GM21423 (cell line): ENCODE measurements around the gene SRGAP2C.
"Not testable (repeated sequence)": the region's sequence is repeated elsewhere in the genome, so short reads cannot be mapped to it uniquely, and the experiment has no call there.

Source experiments
- ATAC-seq: cut with Tn5 transposase; IDR thresholded peaks from one replicate; pipeline ENCODE4 v1.9.1; 2021; ENCODE audit warnings: mild to moderate bottlenecking, moderate library complexity; ENCODE audit not compliant: unreplicated experiment

Gene SRGAP2C

GRCh38 chr1:121278202-121278601 is 93.4 kb downstream of the SRGAP2C start:
- ATAC-seq: not testable (repeated sequence)

DNA sequence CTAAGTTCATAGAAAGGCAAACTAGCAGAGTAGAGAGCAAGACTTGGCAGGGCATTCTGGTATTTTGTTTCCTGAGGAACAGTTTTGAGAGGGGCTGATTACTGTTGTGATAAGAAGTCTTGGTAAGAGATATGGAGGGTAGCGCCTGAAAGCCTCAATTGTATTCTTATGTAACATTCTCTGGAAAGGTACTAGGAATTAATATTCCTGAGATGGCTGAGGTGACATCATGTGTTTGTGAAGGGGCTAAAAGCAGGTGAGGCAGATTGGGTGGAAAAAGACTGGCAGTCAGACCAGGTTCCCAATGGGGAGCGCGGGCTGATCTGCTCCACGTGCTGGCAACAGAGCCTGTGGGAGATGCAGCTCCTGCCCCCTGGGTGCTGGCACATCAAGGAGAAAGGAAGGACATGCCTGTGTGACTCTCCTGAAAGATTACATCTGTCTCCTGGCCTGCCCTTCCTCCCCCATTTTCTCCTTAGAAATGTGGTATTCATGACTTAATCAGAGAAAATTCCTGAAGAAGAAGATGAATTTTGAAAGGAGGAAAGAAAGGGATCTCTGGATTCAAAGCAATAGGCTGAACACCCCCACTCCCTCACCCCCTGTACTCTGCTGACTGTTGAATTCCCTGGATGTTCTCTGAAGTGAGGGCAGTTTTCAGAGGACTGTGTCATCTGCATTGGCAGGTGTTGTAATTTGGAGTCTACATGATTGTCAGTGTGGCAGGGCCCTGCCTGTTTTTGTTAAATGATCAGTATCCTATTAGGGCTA is 94.2 kb downstream of the SRGAP2C start:
- not testable (repeated sequence) for ATAC-seq

GRCh38 chr1:121279548-121279898 is 94.7 kb downstream of the SRGAP2C start:
- not testable (repeated sequence) for ATAC-seq

DNA sequence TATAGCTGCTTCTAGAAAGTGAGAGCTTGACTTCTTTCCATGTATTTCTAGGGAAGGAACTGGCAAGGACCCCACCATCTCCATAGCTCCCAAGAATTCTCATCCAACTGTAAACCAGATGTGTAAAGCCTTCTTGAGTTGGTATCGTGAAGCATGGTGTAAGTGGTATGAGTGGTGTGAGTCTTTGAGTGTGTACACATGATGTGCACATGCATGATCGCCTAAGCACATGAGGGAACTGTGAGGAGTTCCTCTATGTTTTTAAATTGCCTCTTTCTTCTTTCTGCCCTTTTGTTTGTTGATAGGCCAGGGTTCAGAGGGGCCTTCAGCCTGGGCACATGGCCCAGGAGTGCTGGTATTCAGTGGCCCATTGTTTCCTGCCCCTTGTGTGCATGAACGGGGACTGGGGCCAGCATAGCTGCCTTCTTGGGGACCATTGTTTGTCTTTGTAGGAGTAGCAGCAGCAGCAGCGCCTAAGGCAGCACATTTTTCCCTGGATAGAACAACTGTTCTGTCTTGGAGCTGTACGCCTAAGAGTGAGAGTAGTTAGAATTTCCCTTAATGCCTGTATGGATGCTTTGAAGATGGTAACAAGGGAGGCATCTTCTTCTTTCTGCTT is 96.0 kb downstream of the SRGAP2C start:
- ATAC-seq: not testable (repeated sequence)

GRCh38 chr1:121281480-121281879 is 96.7 kb downstream of the SRGAP2C start:
- ATAC-seq: not testable (repeated sequence)

GRCh38 chr1:121283587-121284180 is 98.9 kb downstream of the SRGAP2C start:
- not testable (repeated sequence) for ATAC-seq

GRCh38 chr1:121292590-121292989 is 107.8 kb downstream of the SRGAP2C start:
- not testable (repeated sequence) for ATAC-seq

GRCh38 chr1:121293263-121294204 is 108.8 kb downstream of the SRGAP2C start:
- ATAC-seq: not testable (repeated sequence)

- ATAC-seq: not testable (repeated sequence)
These were observed 109.4 kb downstream of the SRGAP2C start for GRCh38 chr1:121294205-121294570.

- ATAC-seq: not testable (repeated sequence)
These were observed 111.8 kb downstream of the SRGAP2C start for GRCh38 chr1:121296563-121296962.

DNA sequence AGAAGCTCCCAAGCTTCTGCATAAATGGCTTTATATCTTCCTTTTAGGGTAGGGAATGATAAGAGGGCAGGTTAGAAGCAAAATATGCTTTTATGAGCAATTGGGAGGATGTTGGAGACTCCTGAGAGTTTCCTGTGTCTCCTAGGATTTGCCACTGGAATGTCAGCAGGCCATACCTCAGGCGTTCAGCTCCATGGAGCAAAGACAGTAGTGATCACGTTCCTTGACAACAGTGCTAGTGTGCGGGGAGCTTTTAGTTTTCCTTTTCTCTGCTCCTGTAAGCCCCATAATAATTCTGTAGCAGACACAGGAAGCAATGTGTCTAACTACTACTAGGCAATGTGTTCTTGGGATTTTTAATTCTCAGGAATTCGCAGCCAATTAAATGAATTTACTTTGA is 113.8 kb downstream of the SRGAP2C start:
- ATAC-seq: not testable (repeated sequence)

DNA sequence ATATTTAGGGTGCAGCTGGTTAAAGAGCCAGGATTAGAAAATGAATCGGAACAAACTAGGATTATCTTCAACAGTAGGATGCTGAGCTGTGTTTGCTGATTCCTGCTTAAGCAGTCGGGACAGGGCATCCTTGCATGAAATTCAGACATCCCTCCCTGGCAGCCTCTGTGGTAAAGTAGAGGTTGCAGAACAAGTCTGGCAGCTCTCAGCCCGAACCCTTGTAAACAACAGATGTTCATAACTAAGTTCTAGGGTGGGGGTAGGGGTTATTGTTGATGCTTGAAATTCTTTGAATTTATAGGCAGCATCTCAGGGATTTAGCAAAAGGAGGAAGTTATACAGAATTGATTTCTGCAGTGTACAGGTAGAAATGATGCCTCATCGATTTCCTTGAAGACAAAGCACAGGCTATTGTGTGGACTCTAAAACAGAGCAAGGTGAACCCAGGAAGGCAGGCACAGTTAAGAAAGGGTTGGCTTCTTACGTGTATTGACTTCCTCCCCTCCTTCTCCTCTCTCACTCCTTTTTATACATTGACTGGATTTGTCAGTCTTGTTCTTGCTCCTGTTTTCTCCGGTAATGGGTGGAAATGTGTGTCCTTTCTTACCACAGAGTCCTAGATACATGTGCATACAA is 114.9 kb downstream of the SRGAP2C start:
- not testable (repeated sequence) for ATAC-seq

GRCh38 chr1:121301876-121302275 is 117.1 kb downstream of the SRGAP2C start:
- not testable (repeated sequence) for ATAC-seq

GRCh38 chr1:121307759-121308158 is 123.0 kb downstream of the SRGAP2C start:
- not testable (repeated sequence) for ATAC-seq

DNA sequence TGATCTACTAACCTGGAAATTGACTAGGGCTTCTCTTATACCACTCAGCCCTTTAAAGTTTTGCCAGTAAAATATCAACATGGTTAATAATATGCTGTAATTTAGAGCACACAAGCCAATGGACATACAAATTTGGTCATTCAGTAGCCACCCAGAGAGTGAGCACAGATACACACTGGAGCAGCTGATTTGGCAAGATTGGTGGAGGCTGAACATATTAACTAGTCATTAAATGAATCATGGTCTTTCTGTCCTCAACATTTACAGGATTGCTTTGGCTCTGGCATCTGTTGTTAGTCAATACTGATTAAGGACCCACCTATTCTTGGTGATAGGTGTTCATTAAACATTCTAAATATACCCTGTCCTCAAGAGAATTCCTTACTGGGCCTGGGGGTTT is 130.7 kb downstream of the SRGAP2C start:
- ATAC-seq: not testable (repeated sequence)

DNA sequence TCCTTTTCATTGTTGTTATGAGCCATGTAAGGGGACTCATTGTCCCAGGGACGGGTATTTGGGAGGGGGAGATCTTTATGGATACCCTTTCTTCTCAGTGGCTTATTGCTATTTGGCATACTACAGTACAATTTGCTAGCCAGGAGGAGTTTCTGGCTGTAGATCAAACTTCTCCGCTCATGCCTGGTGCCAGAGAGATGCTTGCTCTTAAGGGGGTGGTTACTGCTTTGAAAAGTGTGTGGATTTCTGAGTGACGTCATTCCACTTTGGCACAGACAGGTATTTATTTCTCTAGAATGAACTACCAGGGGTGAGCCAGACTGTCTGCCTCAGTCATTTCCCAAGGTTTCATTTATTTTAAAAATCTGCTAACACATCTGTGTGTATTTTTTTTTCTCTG is 131.3 kb downstream of the SRGAP2C start:
- ATAC-seq: not testable (repeated sequence)

DNA sequence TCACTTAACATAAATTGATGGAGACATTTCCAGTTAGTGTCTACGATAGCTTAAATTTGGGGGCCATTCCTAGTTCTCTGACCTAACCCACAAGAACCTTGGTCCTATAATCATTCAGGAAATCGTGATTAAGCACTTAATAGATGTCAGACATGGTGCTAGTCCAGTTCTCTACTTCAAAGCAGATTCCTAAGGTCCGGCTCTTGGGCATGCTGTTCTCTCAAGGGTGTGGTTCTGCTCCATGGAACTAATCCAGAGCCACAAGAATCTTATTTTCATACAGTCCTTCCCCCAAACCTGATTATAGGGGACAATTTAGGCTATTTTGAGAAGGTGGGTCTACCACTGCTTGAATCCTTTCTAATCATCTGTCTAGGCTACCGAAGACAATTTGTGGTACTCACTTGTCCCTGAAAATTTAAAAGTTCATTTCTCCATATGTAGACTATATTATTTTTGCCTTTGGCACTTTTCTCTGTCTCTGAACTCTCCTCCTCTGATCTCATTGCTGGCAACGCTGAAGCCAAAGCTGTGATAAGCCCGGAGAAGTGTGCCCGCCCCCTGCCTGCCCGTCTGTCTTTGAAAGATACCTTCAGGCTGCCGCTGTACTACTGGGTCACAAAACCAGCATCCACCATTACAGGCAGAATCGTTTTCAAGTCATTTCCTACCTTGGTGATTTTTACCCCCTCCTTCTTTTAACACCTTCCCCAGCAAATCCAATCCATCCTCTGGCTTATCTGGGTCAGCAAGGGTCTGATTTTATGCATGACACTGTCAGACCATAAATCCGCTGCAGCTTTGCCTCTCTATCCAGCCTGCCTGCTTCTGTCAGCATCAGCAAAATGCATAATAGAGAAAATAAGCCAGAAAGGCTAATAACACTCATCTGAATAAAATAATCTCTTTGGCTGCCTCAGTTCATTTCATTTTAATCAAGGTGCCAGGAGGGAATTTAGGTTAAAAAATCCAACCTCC is 133.0 kb downstream of the SRGAP2C start:
- not testable (repeated sequence) for ATAC-seq

GRCh38 chr1:121318687-121319086 is 133.9 kb downstream of the SRGAP2C start:
- ATAC-seq: not testable (repeated sequence)

DNA sequence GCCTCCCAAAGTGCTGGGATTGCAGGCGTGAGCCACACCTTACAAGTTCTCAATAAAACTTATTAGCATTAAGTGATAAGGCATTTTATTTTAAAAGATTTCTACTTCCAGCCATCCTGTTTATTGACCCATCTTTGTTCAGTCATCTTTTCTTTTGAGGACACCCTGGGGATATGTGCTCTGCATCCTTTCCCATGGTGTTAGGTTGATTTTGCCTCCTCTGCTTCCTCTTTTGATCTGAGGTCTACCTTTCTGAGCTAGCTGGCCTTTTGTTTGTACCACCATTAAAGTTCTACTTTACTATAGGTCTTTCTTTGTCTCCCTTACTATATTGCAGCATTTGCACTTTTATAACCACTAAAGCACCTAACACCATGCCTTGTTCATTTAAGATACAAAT is 136.9 kb downstream of the SRGAP2C start:
- ATAC-seq: not testable (repeated sequence)
